HepG2 (cell line): ENCODE data around the gene SAMD13. TPM values are rescaled to one million over a fixed set of nuclear protein-coding genes. Genes with fewer than 3 reads are reported as not detected.

Source experiments
- ATAC-seq: fragments of 200-7000 bp; cut with Tn5 transposase; 3 replicates; pipeline ENCODE4 v1.9.1; 2020; ENCODE audit warnings: mild to moderate bottlenecking, moderate library complexity
- BruUV-seq: library from RNA; stranded (reverse); fragments of 400-500 nt; replicated peaks from 2 replicates; lab custom pipeline; 2021; lab: Mats Ljungman, UMichigan
- CTCF ChIA-PET: fragments of 300-600 bp; formaldehyde crosslinking; extraction: SDS; loops from one replicate; lab custom pipeline; 2021; ENCODE audit warnings: low total read pairs, inconsistent platforms, low intra/inter-chr PET ratio; lab: Yijun Ruan, JAX
- POLR2A ChIA-PET: fragments of 350-600 bp; sonication (Branson Sonifier 250); formaldehyde crosslinking; loops from one replicate; lab custom pipeline; 2020; ENCODE audit warnings: antibody characterized with exemption, inconsistent platforms; lab: Yijun Ruan, JAX
- DNase-seq: peaks from one replicate; pipeline ENCODE4 v3.0.0-alpha.2; 2015; ENCODE audit warnings: low spot score
- FAIRE-seq: peaks from 3 replicates; lab custom pipeline; 2011; peaks lifted over from hg19 to GRCh38; lab: Jason Lieb, UNC
- H2AFZ ChIP-seq: one replicate; pipeline ENCODE4 v1.6.1; 2011; ENCODE audit warnings: low read length, inconsistent platforms
- H3K27ac ChIP-seq: fragments of 300-600 bp; 3 replicates; pipeline ENCODE4 v1.8.0; 2011; ENCODE audit warnings: mixed run types, mild to moderate bottlenecking, mixed read lengths, low read length, inconsistent platforms; ENCODE audit not compliant: insufficient read depth; ENCODE audit errors: extremely low read length
- H3K27me3 ChIP-seq, 2 experiments: fragments of 200-600 bp in 1 of 2; 2 replicates in 1 of 2; 3 replicates in 1 of 2; pipeline versions ENCODE4 v1.6.0 to v1.8.0; 2011; ENCODE audit warnings: low read length in 2 of 2, mild to moderate bottlenecking in 2 of 2, moderate library complexity in 2 of 2, inconsistent platforms in 1 of 2; ENCODE audit not compliant: insufficient read depth in 2 of 2, control insufficient read depth in 1 of 2
- H3K36me3 ChIP-seq, 2 experiments: fragments of 200-600 bp in 1 of 2; replicated peaks in 1 of 2; 2 replicates in 1 of 2; 3 replicates in 1 of 2; pipeline versions ENCODE4 v1.5.1 to v1.8.0; 2011; ENCODE audit warnings: low read length in 2 of 2, inconsistent platforms in 1 of 2; ENCODE audit not compliant: insufficient read depth in 2 of 2, control insufficient read depth in 1 of 2
- H3K4me1 ChIP-seq: 2 replicates; pipeline ENCODE4 v1.5.1; 2012; ENCODE audit warnings: low read length, inconsistent platforms; ENCODE audit not compliant: insufficient read depth
- H3K4me2 ChIP-seq: 2 replicates; pipeline ENCODE4 v1.6.0; 2011; ENCODE audit warnings: low read depth, low read length, inconsistent platforms
- H3K4me3 ChIP-seq, 3 experiments: fragments of 200-600 bp in 1 of 3; sonication (generic), shearing (Covaris generic) in 1 of 3; replicated peaks in 1 of 3; 2 replicates each; pipeline ENCODE4 v1.5.1; 2011 to 2016; ENCODE audit warnings: low read length in 3 of 3, inconsistent platforms in 2 of 3, low read depth in 2 of 3, mild to moderate bottlenecking in 2 of 3, control low read depth in 1 of 3, mixed read lengths in 1 of 3; ENCODE audit not compliant: insufficient read depth in 1 of 3
- H3K79me2 ChIP-seq: one replicate; pipeline ENCODE4 v1.6.1; 2011; ENCODE audit warnings: low read length, inconsistent platforms; ENCODE audit not compliant: insufficient read depth
- H3K9ac ChIP-seq: 2 replicates; pipeline ENCODE4 v1.6.0; 2011; ENCODE audit warnings: mild to moderate bottlenecking, low read depth, low read length, inconsistent platforms; ENCODE audit not compliant: insufficient read depth
- H3K9me3 ChIP-seq: 2 replicates; pipeline ENCODE4 v1.5.1; 2012; ENCODE audit warnings: mild to moderate bottlenecking, low read length
- H4K20me1 ChIP-seq: 2 replicates; pipeline ENCODE4 v1.6.0; 2011; ENCODE audit warnings: inconsistent platforms, mild to moderate bottlenecking, low read length, moderate library complexity; ENCODE audit not compliant: insufficient read depth
- CHD4 ChIP-seq: fragments of 200-600 bp; sonication (generic); IDR thresholded peaks from 2 replicates; pipeline ENCODE4 v1.7.0; 2017; ENCODE audit warnings: mild to moderate bottlenecking, low read length, borderline replicate concordance
- DMAP1 ChIP-seq: IDR thresholded peaks from 2 replicates; pipeline ENCODE4 v1.6.1; 2016
- KDM5A ChIP-seq: fragments of 200-600 bp; sonication (generic); IDR thresholded peaks from 2 replicates; pipeline ENCODE4 v1.7.0; 2018; ENCODE audit warnings: antibody characterized with exemption, mild to moderate bottlenecking, low read length, borderline replicate concordance
- MEIS2 ChIP-seq: sonication (generic); formaldehyde crosslinking; IDR thresholded peaks from 2 replicates; pipeline ENCODE4 v1.9.0; 2021; ENCODE audit warnings: mild to moderate bottlenecking, missing genetic modification reagents
- MIXL1 ChIP-seq: IDR thresholded peaks from 2 replicates; pipeline ENCODE4 v1.6.1; 2016
- PAF1 ChIP-seq: IDR thresholded peaks from 2 replicates; pipeline ENCODE4 v1.6.1; 2016; ENCODE audit warnings: missing genetic modification reagents, missing compliant biosample characterization
- PHF20 ChIP-seq: sonication (generic); formaldehyde crosslinking; IDR thresholded peaks from 2 replicates; pipeline ENCODE4 v1.5.0; 2020; ENCODE audit warnings: mild to moderate bottlenecking, missing genetic modification reagents
- ZNF121 ChIP-seq: sonication (generic); formaldehyde crosslinking; IDR thresholded peaks from 2 replicates; pipeline ENCODE4 v1.5.0; 2020; ENCODE audit warnings: mild to moderate bottlenecking, missing genetic modification reagents
- ZNF460 ChIP-seq: sonication (generic); formaldehyde crosslinking; IDR thresholded peaks from 2 replicates; pipeline ENCODE4 v1.5.1; 2020; ENCODE audit warnings: missing genetic modification reagents, mild to moderate bottlenecking, borderline replicate concordance
- ZNF530 ChIP-seq: sonication (generic); formaldehyde crosslinking; IDR thresholded peaks from 2 replicates; pipeline ENCODE4 v1.5.0; 2020; ENCODE audit warnings: low read depth, mild to moderate bottlenecking, missing genetic modification reagents
- ZNF660 ChIP-seq: sonication (generic); formaldehyde crosslinking; IDR thresholded peaks from 2 replicates; pipeline ENCODE4 v1.5.1; 2020; ENCODE audit warnings: mild to moderate bottlenecking, low read depth, missing genetic modification reagents, borderline replicate concordance
- ZNF7 ChIP-seq: IDR thresholded peaks from 2 replicates; pipeline ENCODE4 v1.6.1; 2016; ENCODE audit warnings: missing biosample characterization, missing genetic modification reagents
- ZNF703 ChIP-seq: sonication (generic); formaldehyde crosslinking; IDR thresholded peaks from 2 replicates; pipeline ENCODE4 v1.5.1; 2020; ENCODE audit warnings: missing genetic modification reagents, mild to moderate bottlenecking, moderate library complexity, borderline replicate concordance
- in situ Hi-C: cut with HindIII; loops from 2 replicates; pipeline ENCODE4 v1.10.0; 2017; ENCODE audit warnings: low pct_unique_long_range_greater_than_20kb; ENCODE audit not compliant: extremely low pct_ligation_motif_present
- intact Hi-C: fragments of 100-400 bp; cut with micrococcal nuclease; formaldehyde crosslinking; loops from one replicate; pipeline ENCODE4 v1.10.0; 2022; ENCODE audit not compliant: unreplicated experiment
- polyA plus RNA-seq, 8 experiments: library from polyadenylated mRNA; depleted of rRNA in 3 of 8; stranded (reverse) in 7 of 8; unstranded in 1 of 8; fragments of >200 nt; fragmentation: Illumina TruSeq in 4 of 8; extraction: Trizol in 4 of 8; gene quantifications; 2 replicates each; pipeline versions ENCODE4 v1.2.1 to v1.2.3, GENCODE V29; 2011 to 2016; ENCODE audit warnings: low read depth in 4 of 8, missing spikeins in 1 of 8, mixed read lengths in 1 of 8; ENCODE audit not compliant: insufficient read depth in 1 of 8
- total RNA-seq, 5 experiments: library from RNA; depleted of rRNA; stranded (reverse); fragments of >200 nt; fragmentation: Illumina TruSeq; extraction: Trizol; gene quantifications; 2 replicates each; pipeline ENCODE4 v1.2.3, GENCODE V29; 2016; ENCODE audit warnings: low read depth in 1 of 5
- TF ChIP-seq, protein P1 (sequence below): sonication (generic); formaldehyde crosslinking; conservative IDR thresholded peaks from 2 replicates; pipeline ENCODE4 v1.4.0; 2020; ENCODE audit warnings: mild to moderate bottlenecking, missing genetic modification reagents, moderate library complexity
- TF ChIP-seq, protein P2 (sequence below): sonication (generic); formaldehyde crosslinking; IDR thresholded peaks from 2 replicates; pipeline ENCODE4 v1.8.0; 2022; ENCODE audit warnings: mild to moderate bottlenecking, missing genetic modification reagents, moderate library complexity
- TF ChIP-seq, protein P3 (sequence below): sonication (generic); formaldehyde crosslinking; IDR thresholded peaks from 2 replicates; pipeline ENCODE4 v1.8.1; 2023; ENCODE audit warnings: mild to moderate bottlenecking, missing genetic modification reagents

Gene SAMD13
- total and polyA plus RNA-seq, 2 of the 13 experiments (the other 11 are each of a cell fraction or from before 2014, with no cell fraction given), result 0.09 to 0.18 TPM

DNA sequence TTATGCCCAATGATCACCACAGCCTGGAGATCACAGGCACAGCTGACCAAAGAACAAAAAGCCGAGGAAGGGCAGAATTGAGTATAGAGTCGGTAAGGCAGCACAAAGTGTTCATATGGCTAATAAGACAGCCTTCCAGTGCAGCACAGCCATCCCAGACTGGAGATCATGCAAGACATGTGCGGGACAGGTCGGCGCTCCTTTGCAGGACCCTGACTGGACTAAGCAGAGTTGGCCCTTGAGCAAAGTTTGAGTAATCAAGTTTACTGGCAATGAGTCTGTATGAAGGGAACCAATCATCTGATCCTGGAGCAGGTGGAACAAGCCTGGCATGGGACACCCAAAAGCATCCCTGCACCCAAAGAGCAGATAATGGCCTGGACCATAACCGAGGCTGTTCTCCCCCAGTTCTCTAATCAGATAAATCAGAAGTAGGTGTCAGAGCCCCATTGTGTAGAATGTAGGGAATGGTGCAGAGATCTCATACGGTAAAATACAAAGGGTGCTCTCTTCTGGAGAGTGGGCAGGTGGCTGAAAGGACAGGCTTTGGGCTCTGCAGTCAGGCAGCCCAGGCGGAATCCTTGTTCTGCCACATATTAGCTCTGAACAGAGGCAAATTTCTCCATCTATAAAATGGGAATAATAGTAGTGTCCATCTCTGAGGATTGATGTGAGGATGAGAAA lies 86.1 kb downstream of the SAMD13 start (continued):
- TF ChIP-seq MEIS2 (no peak), CHD4 (no peak), PHF20 (no peak)
- TF ChIP-seq, protein P1, sequence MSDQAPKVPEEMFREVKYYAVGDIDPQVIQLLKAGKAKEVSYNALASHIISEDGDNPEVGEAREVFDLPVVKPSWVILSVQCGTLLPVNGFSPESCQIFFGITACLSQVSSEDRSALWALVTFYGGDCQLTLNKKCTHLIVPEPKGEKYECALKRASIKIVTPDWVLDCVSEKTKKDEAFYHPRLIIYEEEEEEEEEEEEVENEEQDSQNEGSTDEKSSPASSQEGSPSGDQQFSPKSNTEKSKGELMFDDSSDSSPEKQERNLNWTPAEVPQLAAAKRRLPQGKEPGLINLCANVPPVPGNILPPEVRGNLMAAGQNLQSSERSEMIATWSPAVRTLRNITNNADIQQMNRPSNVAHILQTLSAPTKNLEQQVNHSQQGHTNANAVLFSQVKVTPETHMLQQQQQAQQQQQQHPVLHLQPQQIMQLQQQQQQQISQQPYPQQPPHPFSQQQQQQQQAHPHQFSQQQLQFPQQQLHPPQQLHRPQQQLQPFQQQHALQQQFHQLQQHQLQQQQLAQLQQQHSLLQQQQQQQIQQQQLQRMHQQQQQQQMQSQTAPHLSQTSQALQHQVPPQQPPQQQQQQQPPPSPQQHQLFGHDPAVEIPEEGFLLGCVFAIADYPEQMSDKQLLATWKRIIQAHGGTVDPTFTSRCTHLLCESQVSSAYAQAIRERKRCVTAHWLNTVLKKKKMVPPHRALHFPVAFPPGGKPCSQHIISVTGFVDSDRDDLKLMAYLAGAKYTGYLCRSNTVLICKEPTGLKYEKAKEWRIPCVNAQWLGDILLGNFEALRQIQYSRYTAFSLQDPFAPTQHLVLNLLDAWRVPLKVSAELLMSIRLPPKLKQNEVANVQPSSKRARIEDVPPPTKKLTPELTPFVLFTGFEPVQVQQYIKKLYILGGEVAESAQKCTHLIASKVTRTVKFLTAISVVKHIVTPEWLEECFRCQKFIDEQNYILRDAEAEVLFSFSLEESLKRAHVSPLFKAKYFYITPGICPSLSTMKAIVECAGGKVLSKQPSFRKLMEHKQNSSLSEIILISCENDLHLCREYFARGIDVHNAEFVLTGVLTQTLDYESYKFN (CRISPR knock-in tag), result no peak
- TF ChIP-seq, protein P2, sequence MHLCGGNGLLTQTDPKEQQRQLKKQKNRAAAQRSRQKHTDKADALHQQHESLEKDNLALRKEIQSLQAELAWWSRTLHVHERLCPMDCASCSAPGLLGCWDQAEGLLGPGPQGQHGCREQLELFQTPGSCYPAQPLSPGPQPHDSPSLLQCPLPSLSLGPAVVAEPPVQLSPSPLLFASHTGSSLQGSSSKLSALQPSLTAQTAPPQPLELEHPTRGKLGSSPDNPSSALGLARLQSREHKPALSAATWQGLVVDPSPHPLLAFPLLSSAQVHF, result no peak

DNA sequence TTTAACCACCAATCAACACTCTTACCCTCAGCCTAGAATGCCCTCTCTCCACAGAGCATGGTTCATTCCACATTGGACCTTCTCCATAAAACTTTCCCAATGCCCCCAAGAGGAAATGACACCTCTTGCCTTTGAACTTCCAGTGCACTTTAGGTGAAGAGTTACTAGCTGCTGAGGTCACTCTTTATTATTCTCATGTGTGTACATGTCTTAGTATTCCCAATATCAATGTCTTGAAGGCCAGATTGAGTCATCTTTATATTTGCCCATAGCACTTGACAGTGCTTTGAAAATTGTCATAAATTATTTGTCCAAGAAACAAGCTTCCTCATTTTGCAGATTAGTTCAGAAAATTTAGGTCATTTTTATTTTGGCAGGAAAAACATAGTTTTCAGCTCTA lies 88.7 kb downstream of the SAMD13 start:
- ChIA-PET POLR2A (no interaction called here), CTCF (interaction anchor here (1.3 kb wide), 1 partner anchor 214 kb away, joined by 4 read pairs; no protein-coding TSS in a partner anchor)
- H3K36me3 ChIP-seq, result no peaks in the 10 kb centered on the region
- no peak for FAIRE-seq
- no peak for TF ChIP-seq ZNF530 (CRISPR knock-in tag)
- TF ChIP-seq, protein P3, sequence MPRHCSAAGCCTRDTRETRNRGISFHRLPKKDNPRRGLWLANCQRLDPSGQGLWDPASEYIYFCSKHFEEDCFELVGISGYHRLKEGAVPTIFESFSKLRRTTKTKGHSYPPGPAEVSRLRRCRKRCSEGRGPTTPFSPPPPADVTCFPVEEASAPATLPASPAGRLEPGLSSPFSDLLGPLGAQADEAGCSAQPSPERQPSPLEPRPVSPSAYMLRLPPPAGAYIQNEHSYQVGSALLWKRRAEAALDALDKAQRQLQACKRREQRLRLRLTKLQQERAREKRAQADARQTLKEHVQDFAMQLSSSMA, result no peak
- no peak for TF ChIP-seq ZNF703 (CRISPR knock-in tag)
- no peak for TF ChIP-seq ZNF660 (CRISPR knock-in tag)
- no peak for TF ChIP-seq PAF1
- TF ChIP-seq ZNF121 (CRISPR knock-in tag), result no peak
- TF ChIP-seq ZNF7 (CRISPR knock-in tag), result no peak
- TF ChIP-seq KDM5A, result no peak
- TF ChIP-seq ZNF460 (CRISPR knock-in tag), result no peak
- TF ChIP-seq DMAP1 (CRISPR knock-in tag), result no peak
- no peak for TF ChIP-seq MIXL1 (CRISPR knock-in tag)
- TF ChIP-seq, all 625 proteins: peak for 0
- H3K4me1 ChIP-seq, result no peaks in the 10 kb centered on the region
- no TSS peak for BruUV-seq
- no peak overlapping the region for H3K4me3 ChIP-seq
- no peaks in the 10 kb centered on the region for H3K9me3 ChIP-seq
- no peak overlapping the region for H2AFZ ChIP-seq
- in situ Hi-C loops (no loop called here), intact Hi-C loops (no loop called here)
- H3K9ac ChIP-seq, result no peak overlapping the region
- no peaks in the 10 kb centered on the region for H4K20me1 ChIP-seq
- DNase-seq, result no peak
- no peak overlapping the region for H3K27ac ChIP-seq
- 0 out of 5 replicates have a peak, but pooled peaks cover 0 to 3% of the 10 kb centered on the region in 2 experiments for H3K27me3 ChIP-seq
- no peaks in the 10 kb centered on the region for H3K79me2 ChIP-seq
- ATAC-seq, result no peak
- H3K4me2 ChIP-seq, result no peak overlapping the region
